Tibial artery (tissue), 4 donors: ENCODE results near the gene EP400.

Experiments
- DNase-seq, 2 donors: peaks; one replicate each; pipeline ENCODE4 v3.0.0-alpha.2; 2019
- H3K27ac ChIP-seq, 2 donors: fragments of 200-600 bp; sonication (generic) in 1 of 2; 1 replicate in 1 of 2; 2 replicates in 1 of 2; pipeline ENCODE4 v1.5.1; 2018 to 2019; ENCODE audit warnings: mild to moderate bottlenecking in 1 of 2
- H3K27me3 ChIP-seq, 2 donors: fragments of 200-600 bp; sonication (generic) in 1 of 2; one replicate each; pipeline versions ENCODE4 v1.5.1 to v1.6.0; 2016 to 2019
- H3K36me3 ChIP-seq, 3 donors: fragments of 200-600 bp; sonication (generic) in 2 of 3; one replicate each; pipeline ENCODE4 v1.5.1; 2016 to 2019; ENCODE audit warnings: mild to moderate bottlenecking in 2 of 3
- H3K4me1 ChIP-seq, 4 donors: fragments of 200-600 bp; sonication (generic) in 2 of 4; 1 replicate in 3 of 4; 2 replicates in 1 of 4; pipeline ENCODE4 v1.5.1; 2016 to 2019
- H3K4me3 ChIP-seq, 2 donors: fragments of 200-600 bp; sonication (generic) in 1 of 2; 1 replicate in 1 of 2; 2 replicates in 1 of 2; pipeline ENCODE4 v1.5.1; 2018 to 2019; ENCODE audit warnings: mild to moderate bottlenecking in 2 of 2
- H3K9me3 ChIP-seq, 3 donors: fragments of 200-600 bp; sonication (generic) in 1 of 3; one replicate each; pipeline ENCODE4 v1.5.1; 2016 to 2019
- intact Hi-C: fragments of 100-400 bp; cut with DNase I; formaldehyde crosslinking; loops from one replicate; pipeline ENCODE4 v1.15.0; 2023; ENCODE audit warnings: low total_unique reads
- TF ChIP-seq, protein P1 (sequence below), 2 experiments: fragments of 200-600 bp in 1 of 2; fragments of 450-650 bp in 1 of 2; IDR thresholded peaks; one replicate each; pipeline ENCODE4 v1.5.1; 2017 to 2019; ENCODE audit warnings: antibody characterized with exemption in 2 of 2, mild to moderate bottlenecking in 1 of 2, moderate library complexity in 1 of 2

Gene EP400

DNA sequence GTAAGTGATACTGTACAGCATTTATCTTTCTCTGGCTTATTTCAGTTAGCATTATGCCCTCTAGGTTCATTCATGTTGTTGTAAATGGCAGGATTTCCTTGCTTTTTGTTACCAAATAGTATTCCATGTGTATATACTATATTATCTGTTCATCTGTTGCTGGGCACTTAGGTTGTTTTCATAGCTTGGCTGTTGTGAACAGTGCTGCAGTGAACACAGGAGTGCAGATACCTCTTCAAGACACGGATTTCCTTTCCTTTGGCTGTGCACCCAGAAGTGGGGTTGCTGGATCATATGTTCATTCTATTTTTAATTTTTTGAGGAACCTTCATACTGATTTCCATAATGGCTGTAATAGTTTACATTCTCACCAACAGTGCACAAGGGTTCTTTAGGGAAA is 21.5 kb downstream of the EP400 start:
- intact Hi-C loops, result no loop called here
- TF ChIP-seq, protein P1, sequence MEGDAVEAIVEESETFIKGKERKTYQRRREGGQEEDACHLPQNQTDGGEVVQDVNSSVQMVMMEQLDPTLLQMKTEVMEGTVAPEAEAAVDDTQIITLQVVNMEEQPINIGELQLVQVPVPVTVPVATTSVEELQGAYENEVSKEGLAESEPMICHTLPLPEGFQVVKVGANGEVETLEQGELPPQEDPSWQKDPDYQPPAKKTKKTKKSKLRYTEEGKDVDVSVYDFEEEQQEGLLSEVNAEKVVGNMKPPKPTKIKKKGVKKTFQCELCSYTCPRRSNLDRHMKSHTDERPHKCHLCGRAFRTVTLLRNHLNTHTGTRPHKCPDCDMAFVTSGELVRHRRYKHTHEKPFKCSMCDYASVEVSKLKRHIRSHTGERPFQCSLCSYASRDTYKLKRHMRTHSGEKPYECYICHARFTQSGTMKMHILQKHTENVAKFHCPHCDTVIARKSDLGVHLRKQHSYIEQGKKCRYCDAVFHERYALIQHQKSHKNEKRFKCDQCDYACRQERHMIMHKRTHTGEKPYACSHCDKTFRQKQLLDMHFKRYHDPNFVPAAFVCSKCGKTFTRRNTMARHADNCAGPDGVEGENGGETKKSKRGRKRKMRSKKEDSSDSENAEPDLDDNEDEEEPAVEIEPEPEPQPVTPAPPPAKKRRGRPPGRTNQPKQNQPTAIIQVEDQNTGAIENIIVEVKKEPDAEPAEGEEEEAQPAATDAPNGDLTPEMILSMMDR (IDR thresholded peaks at IDR 0.05), result no peak
- DNase-seq, result no peak

DNA sequence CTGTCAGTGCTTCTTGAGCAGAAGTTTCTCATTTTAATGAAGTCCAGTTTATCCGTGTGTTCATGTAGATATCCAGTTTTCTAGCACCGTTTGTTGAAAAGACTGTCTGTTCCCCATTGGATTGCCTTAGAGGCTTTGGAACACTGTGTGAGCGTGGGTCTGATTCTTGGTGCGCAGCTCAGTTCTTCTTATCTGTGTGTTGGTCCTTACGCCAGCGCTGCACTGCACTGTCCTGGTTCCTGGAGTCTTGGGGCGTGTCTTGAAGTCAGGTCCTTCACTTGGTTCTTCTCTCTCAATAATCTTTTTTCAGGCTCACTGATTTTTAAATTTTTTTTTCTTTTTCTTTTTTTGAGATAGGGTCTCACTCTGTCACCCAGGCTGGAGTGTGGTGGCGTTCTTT is 25.5 kb downstream of the EP400 start:
- DNase-seq, result no peak
- intact Hi-C loops, result no loop called here
- TF ChIP-seq, protein P1 (IDR thresholded peaks at IDR 0.05), result no peak
- Histone ChIP-seq H3K27me3 (no peaks in the 10 kb centered on the region), H3K36me3 (peaks cover 2 to 13% (median 2%) of the 10 kb centered on the region in 3 donors), H3K4me3 (no peak overlapping the region), H3K27ac (no peak overlapping the region), H3K4me1 (peaks cover 0 to 6% (median 3%) of the 10 kb centered on the region in 4 donors), H3K9me3 (no peaks in the 10 kb centered on the region)

More for the DNA sequence above, 21.5 kb downstream of the EP400 start:
- Histone ChIP-seq H3K4me1 (peaks cover 0 to 6% (median 3%) of the 10 kb centered on the region in 4 donors), H3K27me3 (no peaks in the 10 kb centered on the region), H3K36me3 (peaks cover 0 to 4% (median 0%) of the 10 kb centered on the region in 3 donors), H3K27ac (no peak overlapping the region), H3K4me3 (no peak overlapping the region), H3K9me3 (no peaks in the 10 kb centered on the region)

DNA sequence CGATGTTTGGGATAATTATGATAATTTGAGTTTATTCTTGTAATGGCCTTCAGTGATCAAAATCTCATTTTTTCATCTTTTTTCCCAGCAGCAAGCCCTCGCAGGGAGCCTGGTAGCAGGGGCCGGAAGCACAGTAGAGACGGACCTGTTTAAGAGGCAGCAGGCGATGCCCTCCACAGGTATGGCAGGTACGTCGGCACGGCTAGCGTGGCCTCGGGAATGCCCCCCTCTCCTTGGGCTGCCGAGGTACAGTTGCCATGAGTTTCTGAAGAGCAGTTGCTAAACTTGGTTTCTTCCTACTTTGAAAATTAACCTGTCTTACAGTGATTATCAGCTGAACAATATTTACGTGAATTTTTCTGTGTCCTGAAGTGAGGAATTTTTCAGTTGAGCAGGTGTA is 29.9 kb downstream of the EP400 start:
- DNase-seq, result no peak
- TF ChIP-seq, protein P1 (IDR thresholded peaks at IDR 0.05), result no peak
- H3K36me3 ChIP-seq, result peaks cover 38 to 57% (median 38%) of the 10 kb centered on the region in 3 donors
- no peaks in the 10 kb centered on the region for H3K4me1 ChIP-seq
- intact Hi-C loops, result no loop called here
- H3K27ac ChIP-seq, result no peak overlapping the region
- H3K27me3 ChIP-seq, result no peaks in the 10 kb centered on the region
- no peak overlapping the region for H3K4me3 ChIP-seq
- H3K9me3 ChIP-seq, result no peaks in the 10 kb centered on the region

DNA sequence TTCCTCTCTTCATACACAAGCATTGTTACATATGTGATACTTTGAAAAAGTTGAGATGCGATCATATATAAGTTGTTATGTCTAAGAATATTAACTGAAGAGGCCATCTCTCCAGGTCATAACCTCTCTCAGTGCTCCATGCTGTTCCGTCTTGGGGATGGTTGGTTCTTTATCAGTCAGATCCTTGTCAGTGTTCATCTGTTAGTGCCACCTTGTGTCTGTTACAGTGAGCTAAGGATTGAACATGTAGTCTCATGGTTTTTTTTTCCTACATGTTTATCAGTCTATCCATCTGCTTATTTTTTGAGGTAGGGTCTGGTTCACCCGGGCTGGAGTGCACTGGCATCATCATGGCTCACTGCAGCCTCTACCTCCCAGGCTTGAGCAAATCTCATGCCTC is 30.5 kb downstream of the EP400 start:
- DNase-seq, result no peak
- no peaks in the 10 kb centered on the region for H3K4me1 ChIP-seq
- no peaks in the 10 kb centered on the region for H3K27me3 ChIP-seq
- H3K4me3 ChIP-seq, result no peak overlapping the region
- no peaks in the 10 kb centered on the region for H3K9me3 ChIP-seq
- TF ChIP-seq, protein P1 (IDR thresholded peaks at IDR 0.05), result no peak
- H3K36me3 ChIP-seq, result peaks cover 38 to 60% (median 43%) of the 10 kb centered on the region in 3 donors
- intact Hi-C loops, result no loop called here
- no peak overlapping the region for H3K27ac ChIP-seq

DNA sequence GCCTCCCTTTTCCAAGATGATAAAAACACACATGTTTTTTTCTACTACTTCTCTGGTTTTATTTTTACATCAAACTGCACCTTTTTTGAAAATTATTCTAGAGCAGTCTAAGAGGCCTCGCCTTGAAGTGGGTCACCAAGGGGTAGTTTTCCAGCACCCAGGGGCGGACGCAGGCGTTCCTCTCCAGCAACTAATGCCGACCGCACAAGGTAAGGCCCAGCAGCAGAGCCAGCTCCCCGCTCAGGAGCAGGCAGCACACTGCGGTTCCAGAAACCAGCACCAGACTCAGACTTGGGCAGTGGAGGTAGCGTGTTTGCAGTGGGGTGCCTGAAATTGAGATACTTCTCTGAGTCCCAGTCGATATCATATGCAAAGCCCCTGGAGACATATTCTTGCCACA is 31.6 kb downstream of the EP400 start:
- Histone ChIP-seq H3K27ac (no peak overlapping the region), H3K27me3 (no peaks in the 10 kb centered on the region), H3K36me3 (peaks cover 42 to 71% (median 54%) of the 10 kb centered on the region in 3 donors), H3K9me3 (no peaks in the 10 kb centered on the region), H3K4me1 (no peaks in the 10 kb centered on the region), H3K4me3 (no peak overlapping the region)
- no peak for DNase-seq
- intact Hi-C loops, result no loop called here
- TF ChIP-seq, protein P1 (IDR thresholded peaks at IDR 0.05), result no peak

DNA sequence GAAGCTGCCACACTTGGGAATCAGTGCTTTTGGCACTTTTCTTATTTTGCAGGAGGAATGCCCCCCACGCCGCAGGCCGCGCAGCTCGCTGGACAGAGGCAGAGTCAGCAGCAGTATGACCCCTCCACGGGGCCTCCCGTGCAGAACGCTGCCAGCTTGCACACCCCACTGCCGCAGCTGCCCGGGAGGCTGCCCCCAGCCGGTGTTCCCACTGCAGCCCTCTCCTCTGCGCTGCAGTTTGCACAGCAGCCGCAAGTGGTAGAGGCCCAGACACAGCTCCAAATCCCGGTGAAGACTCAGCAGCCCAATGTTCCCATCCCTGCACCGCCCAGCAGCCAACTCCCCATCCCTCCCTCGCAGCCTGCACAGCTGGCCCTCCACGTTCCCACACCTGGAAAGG is 32.3 kb downstream of the EP400 start:
- peaks cover 48 to 78% (median 61%) of the 10 kb centered on the region in 3 donors for H3K36me3 ChIP-seq
- no peak for DNase-seq
- TF ChIP-seq, protein P1 (IDR thresholded peaks at IDR 0.05), result no peak
- intact Hi-C loops, result no loop called here
- H3K27ac ChIP-seq, result no peak overlapping the region
- H3K27me3 ChIP-seq, result no peaks in the 10 kb centered on the region
- H3K4me3 ChIP-seq, result no peak overlapping the region
- no peaks in the 10 kb centered on the region for H3K9me3 ChIP-seq
- H3K4me1 ChIP-seq, result no peaks in the 10 kb centered on the region
